GM23338 (cell line): ENCODE measurements around the gene GSTM2. TPM values are rescaled to one million over a fixed set of nuclear protein-coding genes. Genes with fewer than 3 reads are reported as not detected.

Experiments used
- ATAC-seq: fragments of 200-7000 bp; cut with Tn5 transposase; 3 replicates; pipeline ENCODE4 v1.9.1; 2020
- DNase-seq: peaks from one replicate; pipeline ENCODE4 v3.0.0-alpha.2; 2015; ENCODE audit warnings: low spot score
- H2AFZ ChIP-seq: fragments of 200-600 bp; sonication (generic); 2 replicates; pipeline ENCODE4 v1.8.0; 2016; ENCODE audit warnings: antibody characterized with exemption, mild to moderate bottlenecking, moderate library complexity
- H3F3A ChIP-seq: fragments of 200-600 bp; sonication (generic); replicated peaks from 2 replicates; pipeline ENCODE4 v1.8.0; 2017; ENCODE audit warnings: antibody characterized with exemption, mixed run types, low read depth
- H3K27ac ChIP-seq: fragments of 200-600 bp; sonication (generic); 2 replicates; pipeline ENCODE4 v1.6.1; 2016; ENCODE audit warnings: low read depth
- H3K27me3 ChIP-seq: fragments of 200-600 bp; sonication (generic); 2 replicates; pipeline ENCODE4 v1.8.0; 2016; ENCODE audit warnings: mild to moderate bottlenecking, mixed run types, moderate library complexity; ENCODE audit not compliant: insufficient read depth
- H3K36me3 ChIP-seq: fragments of 200-600 bp; sonication (generic); 2 replicates; pipeline ENCODE4 v1.8.0; 2016; ENCODE audit warnings: mild to moderate bottlenecking; ENCODE audit not compliant: insufficient read depth
- H3K4me1 ChIP-seq: fragments of 200-600 bp; sonication (generic); 2 replicates; pipeline ENCODE4 v1.8.0; 2016; ENCODE audit warnings: mild to moderate bottlenecking, moderate library complexity; ENCODE audit not compliant: insufficient read depth
- H3K4me2 ChIP-seq: fragments of 200-600 bp; sonication (generic); 2 replicates; pipeline ENCODE4 v1.7.1; 2017; ENCODE audit warnings: mixed run types
- H3K4me3 ChIP-seq: fragments of 200-600 bp; sonication (generic); 2 replicates; pipeline ENCODE4 v1.6.1; 2016; ENCODE audit warnings: mixed run types
- H3K79me2 ChIP-seq: fragments of 200-600 bp; sonication (generic); replicated peaks from 2 replicates; pipeline ENCODE4 v1.8.0; 2017; ENCODE audit warnings: mild to moderate bottlenecking; ENCODE audit not compliant: insufficient read depth
- H3K9me2 ChIP-seq: fragments of 200-600 bp; sonication (generic); 2 replicates; pipeline ENCODE4 v1.8.0; 2017; ENCODE audit not compliant: insufficient read depth
- H4K20me1 ChIP-seq: fragments of 200-600 bp; sonication (generic); replicated peaks from 2 replicates; pipeline ENCODE4 v1.8.0; 2017; ENCODE audit warnings: mild to moderate bottlenecking; ENCODE audit not compliant: insufficient read depth
- H3K27ac Mint-ChIP-seq: 2 replicates; pipeline ENCODE4 v1.8.0; 2020; ENCODE audit warnings: inconsistent platforms, mild to moderate bottlenecking, moderate library complexity, mixed read lengths
- H3K27me3 Mint-ChIP-seq: 3 replicates; pipeline ENCODE4 v1.8.0; 2022; ENCODE audit warnings: low read depth, mild to moderate bottlenecking, moderate library complexity, mixed read lengths, inconsistent platforms; ENCODE audit not compliant: insufficient read depth, poor library complexity
- H3K36me3 Mint-ChIP-seq: 3 replicates; pipeline ENCODE4 v1.8.0; 2021; ENCODE audit warnings: low read depth, mild to moderate bottlenecking, inconsistent platforms, moderate library complexity, mixed read lengths
- H3K4me1 Mint-ChIP-seq: 3 replicates; pipeline ENCODE4 v1.8.0; 2020; ENCODE audit warnings: mild to moderate bottlenecking, inconsistent platforms, mixed read lengths
- H3K4me3 Mint-ChIP-seq: 3 replicates; pipeline ENCODE4 v1.8.0; 2021; ENCODE audit warnings: moderate library complexity, mild to moderate bottlenecking, inconsistent platforms, mixed read lengths
- H3K9me3 Mint-ChIP-seq: 3 replicates; pipeline ENCODE4 v1.8.0; 2020; ENCODE audit warnings: moderate library complexity, mild to moderate bottlenecking, inconsistent platforms, mixed read lengths
- CREB1 ChIP-seq: fragments of 250-450 bp; sonication (Bioruptor Pico); IDR thresholded peaks from 2 replicates; pipeline ENCODE4 v1.5.0; 2020; ENCODE audit warnings: low read depth, mild to moderate bottlenecking, moderate library complexity
- ETS1 ChIP-seq: IDR thresholded peaks from 2 replicates; pipeline ENCODE4 v1.6.1; 2016; ENCODE audit warnings: antibody characterized with exemption
- EZH2phosphoT487 ChIP-seq: fragments of 200-600 bp; sonication (generic); IDR thresholded peaks from one replicate; pipeline ENCODE4 v1.8.1; 2018; ENCODE audit warnings: antibody characterized with exemption; ENCODE audit not compliant: unreplicated experiment
- JUNB ChIP-seq: IDR thresholded peaks from one replicate; pipeline ENCODE4 v1.6.1; 2016; ENCODE audit warnings: antibody characterized with exemption; ENCODE audit not compliant: unreplicated experiment
- NANOG ChIP-seq: IDR thresholded peaks from 2 replicates; pipeline ENCODE4 v1.6.1; 2016; ENCODE audit warnings: antibody characterized with exemption, borderline replicate concordance
- STAT1 ChIP-seq: IDR thresholded peaks from one replicate; pipeline ENCODE4 v1.6.1; 2016; ENCODE audit warnings: antibody characterized with exemption; ENCODE audit not compliant: unreplicated experiment
- ZNF114 ChIP-seq: fragments of 250-450 bp; sonication (Bioruptor Pico); IDR thresholded peaks from 2 replicates; pipeline ENCODE4 v1.5.0; 2020; ENCODE audit warnings: mild to moderate bottlenecking, moderate library complexity
- ZNF331 ChIP-seq: fragments of 250-450 bp; sonication (Bioruptor Pico); IDR thresholded peaks from 2 replicates; pipeline ENCODE4 v1.5.0; 2020; ENCODE audit warnings: low read depth, mild to moderate bottlenecking, moderate library complexity
- ZNF462 ChIP-seq: fragments of 250-450 bp; sonication (Bioruptor Pico); IDR thresholded peaks from 2 replicates; pipeline ENCODE4 v1.5.0; 2020; ENCODE audit warnings: mild to moderate bottlenecking, moderate library complexity
- polyA plus RNA-seq: library from polyadenylated mRNA; unstranded; fragments of >200 nt; fragmentation: Nextera tagmentation; extraction: Ambion mirVana; gene quantifications from 2 replicates; pipeline ENCODE4 v1.2.1, GENCODE V29; 2016
- total RNA-seq: library from RNA; depleted of rRNA; stranded (reverse); fragments of >200 nt; shearing (Covaris generic); gene quantifications from 2 replicates; pipeline ENCODE4 v1.2.3, GENCODE V29; 2014

GSTM2 gene
- total and polyA plus RNA-seq, 2 experiments from 2014 or later: 8.9 to 16.0 TPM

- TF ChIP-seq ZNF462 (CRISPR knock-in tag): no peak
- TF ChIP-seq CREB1 (CRISPR knock-in tag): no peak
- TF ChIP-seq EZH2phosphoT487: no peak
- no peak for TF ChIP-seq ZNF331 (CRISPR knock-in tag)
- TF ChIP-seq ZNF114: no peak
- TF ChIP-seq JUNB: no peak
Observed at GRCh38 chr1:109719337-109719837, 51.5 kb downstream of the GSTM2 start (continued).

GRCh38 chr1:109721042-109721441 is 53.2 kb downstream of the GSTM2 start:
- H3F3A ChIP-seq: no peaks in the 10 kb centered on the region
- H3K27me3 Mint-ChIP-seq: peaks cover 1% of the 10 kb centered on the region
- ATAC-seq (no peak), DNase-seq (no peak)
- no peaks in the 10 kb centered on the region; the same call in 2 of the 3 replicates for H3K4me1 Mint-ChIP-seq
- no peak overlapping the region for H3K27ac ChIP-seq
- H3K4me3 ChIP-seq: no peak overlapping the region
- no peaks in the 10 kb centered on the region for H3K9me2 ChIP-seq
- H3K79me2 ChIP-seq: no peaks in the 10 kb centered on the region
- peaks cover 5% of the 10 kb centered on the region; the same call in 2 of the 3 replicates for H3K36me3 Mint-ChIP-seq
- H3K27ac Mint-ChIP-seq: no peak overlapping the region
- no peak overlapping the region for H2AFZ ChIP-seq
- no peaks in the 10 kb centered on the region for H3K36me3 ChIP-seq
- no peak overlapping the region for H3K4me3 Mint-ChIP-seq
- H3K4me1 ChIP-seq: no peaks in the 10 kb centered on the region; the same call in 1 of the 2 replicates
- peaks cover 4% of the 10 kb centered on the region for H3K9me3 Mint-ChIP-seq
- H3K4me2 ChIP-seq: no peak overlapping the region
- no peaks in the 10 kb centered on the region for H4K20me1 ChIP-seq
- H3K27me3 ChIP-seq: no peaks in the 10 kb centered on the region
- TF ChIP-seq ETS1: no peak
- TF ChIP-seq JUNB: no peak
- no peak for TF ChIP-seq ZNF462 (CRISPR knock-in tag)
- TF ChIP-seq CREB1 (CRISPR knock-in tag): no peak
- no peak for TF ChIP-seq STAT1
- no peak for TF ChIP-seq NANOG
